Pancreas (tissue), 10 donors: ENCODE data around the gene NDUFB10. TPM values are rescaled to one million over a fixed set of nuclear protein-coding genes. Genes with fewer than 3 reads are reported as not detected.

ENCODE experiments used
- ATAC-seq, 4 donors: fragments of 200-7000 bp; cut with Tn5 transposase; one replicate each; pipeline versions ENCODE4 v1.8.0 to v1.9.1; 2020; ENCODE audit warnings: mild to moderate bottlenecking in 4 of 4, moderate library complexity in 4 of 4
- DNase-seq, 6 donors: peaks; one replicate each; pipeline ENCODE4 v3.0.0-alpha.2; 2020
- FAIRE-seq: peaks from 2 replicates; lab custom pipeline; 2012; peaks lifted over from hg19 to GRCh38; lab: Jason Lieb, UNC
- H3K27ac ChIP-seq, 4 donors: fragments of 200-600 bp; sonication (generic); 1 replicate in 3 of 4; 2 replicates in 1 of 4; pipeline versions ENCODE4 v1.5.0 to v1.8.0; 2020
- H3K27me3 ChIP-seq, 4 donors: fragments of 200-600 bp; one replicate each; pipeline ENCODE4 v1.8.0; 2021
- H3K36me3 ChIP-seq, 3 donors: fragments of 200-600 bp; sonication (generic) in 1 of 3; one replicate each; pipeline versions ENCODE4 v1.5.0 to v1.8.0; 2020 to 2021
- H3K4me1 ChIP-seq, 3 donors: fragments of 200-600 bp; one replicate each; pipeline ENCODE4 v1.8.0; 2021
- H3K4me3 ChIP-seq, 4 donors: fragments of 200-600 bp; sonication (generic) in 2 of 4; one replicate each; pipeline versions ENCODE4 v1.5.0 to v1.8.0; 2020 to 2021
- H3K9me3 ChIP-seq, 4 donors: fragments of 200-600 bp; one replicate each; pipeline ENCODE4 v1.8.0; 2021
- WGBS, 2 donors: extraction: QIAGEN DNeasy Blood & Tissue Kit; methylation state at CpG; one replicate each; pipeline ENCODE4 v1.1.7; 2013; 5-methylcytosine and 5-hydroxymethylcytosine counted together
- intact Hi-C, 3 donors: fragments of 100-400 bp; cut with DNase I; formaldehyde crosslinking; loops; one replicate each; pipeline versions ENCODE4 v1.11.1 to v1.14.2; 2022
- polyA plus RNA-seq, 2 donors: library from polyadenylated mRNA; stranded (reverse); fragments of 200-250 nt; gene quantifications; one replicate each; pipeline ENCODE4 v1.2.3, GENCODE V29; 2013
- total RNA-seq, 6 donors: library from RNA; stranded (reverse); fragmentation: NEBNext Ultra II Directional in 4 of 6; extraction: Animal tissue kit (Norgen Biotek cat#: 25700) in 4 of 6; gene quantifications; one replicate each; pipeline versions ENCODE4 v1.2.1 to v1.2.4, GENCODE V29; 2021 to 2023
- TF ChIP-seq, protein P1 (sequence below), 4 donors: fragments of 200-600 bp; sonication (generic) in 3 of 4; IDR thresholded peaks; one replicate each; pipeline versions ENCODE4 v1.5.0 to v1.8.0; 2021; ENCODE audit warnings: antibody characterized with exemption in 4 of 4
- donor health status: healthy with polysubstance abuse.
- donor health status: DM: no; HTN: no; CAD: no; lungs with moderate emphysema.
- donor health status: DM: no; HTN: no; CAD: no.
- donor health status: control.
- donor health status: control.
- donor health status: Bipolar disorder and iron deficiency.
- donor health status: DM: yes; HTN: yes; CAD: no.
- donor health status: DM: no; HTN: no; CAD: no.
- donor health status: DM: no; HTN: no; CAD: no.
- donor health status: DM: yes; HTN: yes; CAD: no.

NDUFB10 gene
- total and polyA plus RNA-seq, 8 donors = 54.0 to 108 (median 65.9) TPM

- 33 to 36% methylated on average over 60 to 70 of the region's 70 CpGs for WGBS, 2 donors
- TF ChIP-seq, protein P1, sequence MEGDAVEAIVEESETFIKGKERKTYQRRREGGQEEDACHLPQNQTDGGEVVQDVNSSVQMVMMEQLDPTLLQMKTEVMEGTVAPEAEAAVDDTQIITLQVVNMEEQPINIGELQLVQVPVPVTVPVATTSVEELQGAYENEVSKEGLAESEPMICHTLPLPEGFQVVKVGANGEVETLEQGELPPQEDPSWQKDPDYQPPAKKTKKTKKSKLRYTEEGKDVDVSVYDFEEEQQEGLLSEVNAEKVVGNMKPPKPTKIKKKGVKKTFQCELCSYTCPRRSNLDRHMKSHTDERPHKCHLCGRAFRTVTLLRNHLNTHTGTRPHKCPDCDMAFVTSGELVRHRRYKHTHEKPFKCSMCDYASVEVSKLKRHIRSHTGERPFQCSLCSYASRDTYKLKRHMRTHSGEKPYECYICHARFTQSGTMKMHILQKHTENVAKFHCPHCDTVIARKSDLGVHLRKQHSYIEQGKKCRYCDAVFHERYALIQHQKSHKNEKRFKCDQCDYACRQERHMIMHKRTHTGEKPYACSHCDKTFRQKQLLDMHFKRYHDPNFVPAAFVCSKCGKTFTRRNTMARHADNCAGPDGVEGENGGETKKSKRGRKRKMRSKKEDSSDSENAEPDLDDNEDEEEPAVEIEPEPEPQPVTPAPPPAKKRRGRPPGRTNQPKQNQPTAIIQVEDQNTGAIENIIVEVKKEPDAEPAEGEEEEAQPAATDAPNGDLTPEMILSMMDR (IDR thresholded peaks at IDR 0.05) = no peak
- Histone ChIP-seq H3K4me1 (peaks cover 0 to 7% (median 4%) of the 10 kb centered on the region in 3 donors), H3K36me3 (peaks cover 0 to 29% (median 14%) of the 10 kb centered on the region in 3 donors), H3K4me3 (peak overlapping the region; percentile 15 to 41 (median 29)), H3K9me3 (no peaks in the 10 kb centered on the region), H3K27ac (peak overlapping the region; percentile 8 to 63 (median 52)), H3K27me3 (no peaks in the 10 kb centered on the region)
- ATAC-seq (peak; percentile 65 to 75 (median 72)), FAIRE-seq (no peak), DNase-seq (peak; percentile 84 to 96 (median 88))
- intact Hi-C loops = no loop called here
Measured at GRCh38 chr16:1979271-1980029, 20.1 kb downstream of the NDUFB10 start.

DNA sequence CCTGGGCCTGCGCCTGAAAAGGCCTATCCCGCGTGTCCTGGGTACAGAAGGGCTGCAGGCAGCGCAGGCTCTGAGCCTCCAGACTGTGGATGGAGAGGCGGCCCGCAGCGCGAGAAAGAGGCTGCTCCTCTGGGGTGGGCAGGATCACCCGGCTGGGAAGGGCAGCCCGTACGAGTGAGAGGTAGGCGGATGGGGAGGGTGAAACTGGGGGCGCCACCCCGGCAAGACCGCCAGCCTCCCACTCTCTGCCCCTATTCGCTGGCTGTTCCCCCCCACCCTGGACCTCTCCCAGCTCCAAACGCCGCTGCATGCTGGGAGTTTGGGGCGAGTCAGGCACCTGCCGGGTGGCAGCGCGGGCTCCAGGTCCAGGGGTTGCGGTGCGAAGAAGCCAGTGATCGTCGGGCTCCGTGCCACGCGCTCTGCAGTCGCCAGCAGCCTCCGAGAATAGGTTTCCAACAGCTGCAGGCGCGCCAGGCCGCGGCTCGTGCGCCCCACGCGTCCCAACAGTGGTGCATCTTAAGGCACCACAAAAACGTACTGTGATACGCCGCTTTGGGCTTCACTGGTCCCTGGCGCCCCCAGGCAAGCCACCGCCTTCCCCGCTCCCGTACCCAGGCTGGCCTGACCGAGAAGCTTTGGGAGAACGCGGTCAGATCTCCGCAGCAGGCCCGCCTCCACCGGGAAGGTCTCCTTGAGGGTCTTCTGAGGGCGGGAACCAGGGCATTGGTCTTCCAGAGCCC, 20.9 kb downstream of the NDUFB10 start:
- FAIRE-seq (no peak), ATAC-seq (peak in 2 of 4 donors; percentile 1 to 3), DNase-seq (peak in 2 of 6 donors; percentile 66 to 84)
- H3K27me3 ChIP-seq = no peaks in the 10 kb centered on the region
- no peaks in the 10 kb centered on the region for H3K9me3 ChIP-seq
- peak overlapping the region in 3 of 4 donors; percentile 50 to 63 (median 55) for H3K27ac ChIP-seq
- peak overlapping the region; percentile 15 to 41 (median 29) for H3K4me3 ChIP-seq
- WGBS, 2 donors = 24 to 29% methylated on average over 53 of the region's 53 CpGs
- peaks cover 0 to 24% (median 14%) of the 10 kb centered on the region in 3 donors for H3K36me3 ChIP-seq
- peaks cover 0 to 13% (median 10%) of the 10 kb centered on the region in 3 donors for H3K4me1 ChIP-seq
- intact Hi-C loops = no loop called here
- TF ChIP-seq, protein P1 (IDR thresholded peaks at IDR 0.05) = no peak

DNA sequence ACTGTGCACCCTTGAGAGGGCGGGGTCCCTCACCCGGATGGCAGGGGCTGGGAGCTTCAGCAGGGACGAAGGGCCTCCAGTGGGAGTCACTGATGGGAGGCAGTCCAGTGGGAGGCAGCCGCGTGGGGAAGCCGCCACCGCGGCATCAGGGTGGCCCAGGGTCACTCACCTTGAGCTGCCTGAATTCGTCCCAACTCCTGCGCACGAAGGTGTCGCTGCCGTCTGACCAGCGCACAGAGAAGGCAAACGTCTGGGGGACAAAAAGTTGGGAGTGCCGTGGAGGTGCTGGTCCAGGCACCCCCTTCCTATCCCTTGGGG, 21.4 kb downstream of the NDUFB10 start:
- WGBS, 2 donors = 28 to 32% methylated on average over 16 of the region's 16 CpGs
- Histone ChIP-seq H3K36me3 (peaks cover 0 to 19% (median 10%) of the 10 kb centered on the region in 3 donors), H3K4me1 (peaks cover 0 to 17% (median 12%) of the 10 kb centered on the region in 3 donors), H3K4me3 (no peak overlapping the region), H3K27ac (no peak overlapping the region), H3K9me3 (no peaks in the 10 kb centered on the region), H3K27me3 (no peaks in the 10 kb centered on the region)
- TF ChIP-seq, protein P1 (IDR thresholded peaks at IDR 0.05) = no peak
- no peak for FAIRE-seq
- intact Hi-C loops = no loop called here
- ATAC-seq = no peak
- peak in 1 of 6 donors; percentile 79 for DNase-seq

GRCh38 chr16:1981398-1981836, 22.1 kb downstream of the NDUFB10 start, which contains the start of gene NOXO1:
TSS of gene NOXO1 (minus strand) at chr16:1981469. CDS start at chr16:1981179, 290 bp downstream.
- TF ChIP-seq, protein P1 (IDR thresholded peaks at IDR 0.05) = no peak
- DNase-seq (no peak), ATAC-seq (no peak), FAIRE-seq (no peak)
- no peaks in the 10 kb centered on the region for H3K27me3 ChIP-seq
- peak within 1 kb of the TSS in 3 of 4 donors; percentile 8 to 32 (median 25) for H3K27ac ChIP-seq
- peak within 1 kb of the TSS in 1 of 4 donors; percentile 41 for H3K4me3 ChIP-seq
- H3K9me3 ChIP-seq = no peaks in the 10 kb centered on the region
- intact Hi-C loops = no loop called here
- H3K36me3 ChIP-seq = peaks cover 0 to 15% (median 4%) of the 10 kb centered on the region in 3 donors
- H3K4me1 ChIP-seq = peaks cover 0 to 17% (median 12%) of the 10 kb centered on the region in 3 donors
- WGBS, 2 donors = 72 to 75% methylated on average over 6 of the region's 6 CpGs
